Ovary (tissue), 3 donors: ENCODE results near the gene CDH16.

Source experiments
- CTCF ChIP-seq, 3 donors: fragments of 450-650 bp in 2 of 3; fragments of 200-600 bp in 1 of 3; IDR thresholded peaks; one replicate each; pipeline versions ENCODE4 v1.5.1 to v1.8.0; 2016 to 2022; ENCODE audit warnings: antibody characterized with exemption in 3 of 3, mild to moderate bottlenecking in 1 of 3
- EP300 ChIP-seq: sonication (generic); formaldehyde crosslinking; IDR thresholded peaks from one replicate; pipeline ENCODE4 v1.6.1; 2017; ENCODE audit warnings: antibody characterized with exemption
- POLR2A ChIP-seq: fragments of 450-650 bp; IDR thresholded peaks from one replicate; pipeline ENCODE4 v1.6.1; 2017; ENCODE audit warnings: antibody characterized with exemption, mild to moderate bottlenecking, moderate library complexity
- donor health status: DM: no; HTN: no; CAD: no.

GRCh38 chr16:66906916-66907836 lies 11.5 kb downstream of the CDH16 start:
- TF ChIP-seq CTCF (IDR thresholded peaks at IDR 0.05) (no peak), POLR2A (no peak), EP300 (no peak)
